HCT116 (cell line): ENCODE data around the gene VTI1A. TPM values are rescaled to one million over a fixed set of nuclear protein-coding genes. Genes with fewer than 3 reads are reported as not detected.

Source experiments
- ATAC-seq: fragments of 200-7000 bp; cut with Tn5 transposase; 2 replicates; pipeline ENCODE4 v1.9.1; 2020; ENCODE audit warnings: mild to moderate bottlenecking, moderate library complexity
- BruUV-seq: library from RNA; stranded (reverse); fragments of 400-500 nt; replicated peaks from 2 replicates; lab custom pipeline; 2021; lab: Mats Ljungman, UMichigan
- CTCF ChIA-PET: fragments of 300-600 bp; sonication (Branson Sonifier 250); formaldehyde crosslinking; loops from one replicate; lab custom pipeline; 2021; ENCODE audit warnings: antibody characterized with exemption; lab: Charles Lee
- POLR2A ChIA-PET: fragments of 300-600, 350-600 bp; sonication (Branson Sonifier 250); formaldehyde crosslinking; loops from one replicate; lab custom pipeline; 2021; ENCODE audit warnings: antibody characterized with exemption; lab: Charles Lee
- RAD21 ChIA-PET, 2 experiments: fragments of 300-600 bp; sonication (Branson Sonifier 250); formaldehyde crosslinking; loops; one replicate each; lab custom pipeline; 2023; ENCODE audit warnings: low total read pairs in 2 of 2; ENCODE audit not compliant: uncharacterized antibody in 2 of 2, unreplicated experiment in 2 of 2, low non-redundant PET in 1 of 2; lab: Charles Lee
- DNase-seq: peaks from one replicate; pipeline ENCODE4 v3.0.0-alpha.2; 2010; ENCODE audit warnings: low read depth, low spot score
- H2AFZ ChIP-seq: fragments of 200-600 bp; shearing (Covaris generic), sonication (generic); 2 replicates; pipeline ENCODE4 v1.6.1; 2017; ENCODE audit warnings: low read depth, mixed run types, mixed read lengths, antibody characterized with exemption, low read length; ENCODE audit not compliant: poor library complexity, severe bottlenecking
- H3K27ac ChIP-seq: 2 replicates; pipeline ENCODE4 v1.5.1; 2012; ENCODE audit warnings: low read depth, low read length
- H3K27me3 ChIP-seq: fragments of 200-600 bp; sonication (generic); 2 replicates; pipeline ENCODE4 v1.6.1; 2016; ENCODE audit warnings: mixed run types, low read length, mixed read lengths; ENCODE audit not compliant: insufficient read depth
- H3K36me3 ChIP-seq, 2 experiments: fragments of 200-500 bp in 1 of 2; fragments of 200-600 bp in 1 of 2; sonication (Bioruptor generic) in 1 of 2; sonication (generic) in 1 of 2; 2 replicates each; pipeline versions ENCODE4 v1.5.1 to v1.6.1; 2014 to 2016; ENCODE audit warnings: low read length in 2 of 2, inconsistent platforms in 1 of 2, mixed read lengths in 1 of 2, mixed run types in 1 of 2; ENCODE audit not compliant: insufficient read depth in 2 of 2, control insufficient read depth in 1 of 2
- H3K4me1 ChIP-seq, 2 experiments: fragments of 200-600 bp in 1 of 2; sonication (generic) in 1 of 2; 2 replicates each; pipeline versions ENCODE4 v1.5.1 to v1.6.1; 2012 to 2017; ENCODE audit warnings: low read length in 2 of 2, inconsistent platforms in 1 of 2, mild to moderate bottlenecking in 1 of 2, mixed read lengths in 1 of 2, mixed run types in 1 of 2, moderate library complexity in 1 of 2; ENCODE audit not compliant: insufficient read depth in 2 of 2, control insufficient read depth in 1 of 2
- H3K4me2 ChIP-seq: fragments of 200-600 bp; sonication (generic); 2 replicates; pipeline ENCODE4 v1.6.1; 2017; ENCODE audit warnings: mixed run types, low read length, mixed read lengths
- H3K4me3 ChIP-seq, 2 experiments: fragments of 200-600 bp in 1 of 2; sonication (generic) in 1 of 2; replicated peaks in 1 of 2; 2 replicates each; pipeline ENCODE4 v1.5.1; 2011 to 2016; ENCODE audit warnings: low read length in 2 of 2, control low read depth in 1 of 2, low read depth in 1 of 2, mild to moderate bottlenecking in 1 of 2, mixed read lengths in 1 of 2, mixed run types in 1 of 2
- H3K79me2 ChIP-seq: fragments of 200-600 bp; sonication (generic); 2 replicates; pipeline ENCODE4 v1.6.1; 2017; ENCODE audit warnings: mild to moderate bottlenecking, mixed run types, low read length, moderate library complexity, mixed read lengths; ENCODE audit not compliant: insufficient read depth
- H3K9ac ChIP-seq: fragments of 200-600 bp; sonication (generic); 2 replicates; pipeline ENCODE4 v1.6.1; 2016; ENCODE audit warnings: low read length, mixed read lengths
- H3K9me2 ChIP-seq: fragments of 200-600 bp; sonication (generic), shearing (Covaris generic); 2 replicates; pipeline ENCODE4 v1.6.1; 2017; ENCODE audit warnings: mixed run types, mild to moderate bottlenecking, moderate library complexity; ENCODE audit not compliant: insufficient read depth
- H3K9me3 ChIP-seq, 2 experiments: fragments of 200-500 bp in 1 of 2; fragments of 200-600 bp in 1 of 2; sonication (Bioruptor generic) in 1 of 2; sonication (generic) in 1 of 2; 2 replicates each; pipeline ENCODE4 v1.6.1; 2014 to 2017; ENCODE audit warnings: low read length in 2 of 2, mixed read lengths in 2 of 2, inconsistent platforms in 1 of 2, low read depth in 1 of 2, mild to moderate bottlenecking in 1 of 2, mixed run types in 1 of 2, moderate library complexity in 1 of 2; ENCODE audit not compliant: control insufficient read depth in 1 of 2, insufficient read depth in 1 of 2
- H4K20me1 ChIP-seq: fragments of 200-600 bp; sonication (generic), shearing (Covaris generic); 2 replicates; pipeline ENCODE4 v1.6.1; 2017; ENCODE audit warnings: mixed run types, mild to moderate bottlenecking, moderate library complexity; ENCODE audit not compliant: insufficient read depth
- CTCF ChIP-seq, 3 experiments: fragments of 200-600 bp in 1 of 3; sonication (generic) in 1 of 3; IDR thresholded peaks in 2 of 3; conservative IDR thresholded peaks in 1 of 3; 2 replicates each; pipeline ENCODE4 v1.5.1; 2012 to 2017; ENCODE audit warnings: low read depth in 2 of 3, low read length in 2 of 3, antibody characterized with exemption in 1 of 3, borderline replicate concordance in 1 of 3, control low read depth in 1 of 3, mild to moderate bottlenecking in 1 of 3, mixed read lengths in 1 of 3, mixed run types in 1 of 3, moderate library complexity in 1 of 3; ENCODE audit not compliant: insufficient read depth in 1 of 3
- RAD21 ChIP-seq: IDR thresholded peaks from 2 replicates; pipeline ENCODE4 v1.6.1; 2012; ENCODE audit warnings: low read depth, mild to moderate bottlenecking
- TCF7L2 ChIP-seq: IDR thresholded peaks from 2 replicates; pipeline ENCODE4 v1.7.0; 2011; ENCODE audit warnings: borderline replicate concordance, inconsistent platforms; ENCODE audit not compliant: insufficient read depth, insufficient read length; ENCODE audit errors: extremely low read depth
- intact Hi-C: fragments of 100-400 bp; cut with micrococcal nuclease; formaldehyde crosslinking; loops from 2 replicates; pipeline ENCODE4 v1.10.0; 2022
- total RNA-seq: library from RNA; stranded (reverse); gene quantifications from one replicate; pipeline ENCODE4 v1.2.1, GENCODE V29; 2021; ENCODE audit not compliant: unreplicated experiment

The VTI1A gene
- total RNA-seq, 1 experiment from 2014 or later: 80.7 TPM

GRCh38 chr10:112848868-112849430 is 401.9 kb downstream of the VTI1A start:
- RAD21 ChIA-PET: no interaction called here
- intact Hi-C loops: no loop called here
- no TSS peak for BruUV-seq

More at GRCh38 chr10:112848868-112849430, 401.9 kb downstream of the VTI1A start:
- ATAC-seq (0 out of 2 replicates have a peak, but pooled peaks have one; percentile 45), DNase-seq (no peak)
- H3K4me2 ChIP-seq: no peak overlapping the region
- no peaks in the 10 kb centered on the region for H3K79me2 ChIP-seq
- ChIA-PET CTCF (no interaction called here), POLR2A (no interaction called here)
- H3K9me2 ChIP-seq: no peaks in the 10 kb centered on the region
- H3K9ac ChIP-seq: no peak overlapping the region
- H3K4me1 ChIP-seq: peaks cover 6 to 24% of the 10 kb centered on the region in 2 experiments; a peak in 3 of 4 replicates
- TF ChIP-seq CTCF (IDR thresholded peaks at IDR 0.05 in 2 of 3, conservative IDR thresholded peaks at IDR 0.05 in 1 of 3; ENCODE audit: borderline replicate concordance in 1 of 3, insufficient read depth in 1 of 3, low read depth in 2 of 3, low read length in 2 of 3) (0 out of 6 replicates have a peak, but pooled peaks of 1 of the 3 experiments have one; percentile 5), TCF7L2 (no peak), RAD21 (peak; percentile 29)
- no peak overlapping the region for H3K27ac ChIP-seq
- H3K9me3 ChIP-seq: no peaks in the 10 kb centered on the region
- no peaks in the 10 kb centered on the region for H4K20me1 ChIP-seq
- no peak overlapping the region for H2AFZ ChIP-seq
- H3K4me3 ChIP-seq: no peak overlapping the region
- no peaks in the 10 kb centered on the region for H3K27me3 ChIP-seq
- H3K36me3 ChIP-seq: no peaks in the 10 kb centered on the region
